GM23338 (cell line): ENCODE data around the gene TXNDC15. TPM values are rescaled to one million over a fixed set of nuclear protein-coding genes. Genes with fewer than 3 reads are reported as not detected.

ENCODE experiments used
- ATAC-seq: fragments of 200-7000 bp; cut with Tn5 transposase; 3 replicates; pipeline ENCODE4 v1.9.1; 2020
- DNase-seq: peaks from one replicate; pipeline ENCODE4 v3.0.0-alpha.2; 2015; ENCODE audit warnings: low spot score
- H2AFZ ChIP-seq: fragments of 200-600 bp; sonication (generic); 2 replicates; pipeline ENCODE4 v1.8.0; 2016; ENCODE audit warnings: antibody characterized with exemption, mild to moderate bottlenecking, moderate library complexity
- H3F3A ChIP-seq: fragments of 200-600 bp; sonication (generic); replicated peaks from 2 replicates; pipeline ENCODE4 v1.8.0; 2017; ENCODE audit warnings: antibody characterized with exemption, mixed run types, low read depth
- H3K27ac ChIP-seq: fragments of 200-600 bp; sonication (generic); 2 replicates; pipeline ENCODE4 v1.6.1; 2016; ENCODE audit warnings: low read depth
- H3K27me3 ChIP-seq: fragments of 200-600 bp; sonication (generic); 2 replicates; pipeline ENCODE4 v1.8.0; 2016; ENCODE audit warnings: mild to moderate bottlenecking, mixed run types, moderate library complexity; ENCODE audit not compliant: insufficient read depth
- H3K36me3 ChIP-seq: fragments of 200-600 bp; sonication (generic); 2 replicates; pipeline ENCODE4 v1.8.0; 2016; ENCODE audit warnings: mild to moderate bottlenecking; ENCODE audit not compliant: insufficient read depth
- H3K4me1 ChIP-seq: fragments of 200-600 bp; sonication (generic); 2 replicates; pipeline ENCODE4 v1.8.0; 2016; ENCODE audit warnings: mild to moderate bottlenecking, moderate library complexity; ENCODE audit not compliant: insufficient read depth
- H3K4me2 ChIP-seq: fragments of 200-600 bp; sonication (generic); 2 replicates; pipeline ENCODE4 v1.7.1; 2017; ENCODE audit warnings: mixed run types
- H3K4me3 ChIP-seq: fragments of 200-600 bp; sonication (generic); 2 replicates; pipeline ENCODE4 v1.6.1; 2016; ENCODE audit warnings: mixed run types
- H3K79me2 ChIP-seq: fragments of 200-600 bp; sonication (generic); replicated peaks from 2 replicates; pipeline ENCODE4 v1.8.0; 2017; ENCODE audit warnings: mild to moderate bottlenecking; ENCODE audit not compliant: insufficient read depth
- H3K9me2 ChIP-seq: fragments of 200-600 bp; sonication (generic); 2 replicates; pipeline ENCODE4 v1.8.0; 2017; ENCODE audit not compliant: insufficient read depth
- H4K20me1 ChIP-seq: fragments of 200-600 bp; sonication (generic); replicated peaks from 2 replicates; pipeline ENCODE4 v1.8.0; 2017; ENCODE audit warnings: mild to moderate bottlenecking; ENCODE audit not compliant: insufficient read depth
- H3K27ac Mint-ChIP-seq: 2 replicates; pipeline ENCODE4 v1.8.0; 2020; ENCODE audit warnings: inconsistent platforms, mild to moderate bottlenecking, moderate library complexity, mixed read lengths
- H3K27me3 Mint-ChIP-seq: 3 replicates; pipeline ENCODE4 v1.8.0; 2022; ENCODE audit warnings: low read depth, mild to moderate bottlenecking, moderate library complexity, mixed read lengths, inconsistent platforms; ENCODE audit not compliant: insufficient read depth, poor library complexity
- H3K36me3 Mint-ChIP-seq: 3 replicates; pipeline ENCODE4 v1.8.0; 2021; ENCODE audit warnings: low read depth, mild to moderate bottlenecking, inconsistent platforms, moderate library complexity, mixed read lengths
- H3K4me1 Mint-ChIP-seq: 3 replicates; pipeline ENCODE4 v1.8.0; 2020; ENCODE audit warnings: mild to moderate bottlenecking, inconsistent platforms, mixed read lengths
- H3K4me3 Mint-ChIP-seq: 3 replicates; pipeline ENCODE4 v1.8.0; 2021; ENCODE audit warnings: moderate library complexity, mild to moderate bottlenecking, inconsistent platforms, mixed read lengths
- H3K9me3 Mint-ChIP-seq: 3 replicates; pipeline ENCODE4 v1.8.0; 2020; ENCODE audit warnings: moderate library complexity, mild to moderate bottlenecking, inconsistent platforms, mixed read lengths
- CREB1 ChIP-seq: fragments of 250-450 bp; sonication (Bioruptor Pico); IDR thresholded peaks from 2 replicates; pipeline ENCODE4 v1.5.0; 2020; ENCODE audit warnings: low read depth, mild to moderate bottlenecking, moderate library complexity
- CTCF ChIP-seq, 2 experiments: fragments of 200-600 bp in 1 of 2; sonication (generic) in 1 of 2; conservative IDR thresholded peaks; 2 replicates each; pipeline versions ENCODE4 v1.5.1 to v1.6.1; 2016 to 2017; ENCODE audit warnings: antibody characterized with exemption in 2 of 2, low read depth in 2 of 2, mild to moderate bottlenecking in 2 of 2, moderate library complexity in 1 of 2
- ETS1 ChIP-seq: IDR thresholded peaks from 2 replicates; pipeline ENCODE4 v1.6.1; 2016; ENCODE audit warnings: antibody characterized with exemption
- EZH2 ChIP-seq: fragments of 200-600 bp; sonication (generic); IDR thresholded peaks from one replicate; pipeline ENCODE4 v1.8.0; 2017; ENCODE audit warnings: antibody characterized with exemption, mild to moderate bottlenecking, low read depth; ENCODE audit not compliant: unreplicated experiment
- EZH2phosphoT487 ChIP-seq: fragments of 200-600 bp; sonication (generic); IDR thresholded peaks from one replicate; pipeline ENCODE4 v1.8.1; 2018; ENCODE audit warnings: antibody characterized with exemption; ENCODE audit not compliant: unreplicated experiment
- JUNB ChIP-seq: IDR thresholded peaks from one replicate; pipeline ENCODE4 v1.6.1; 2016; ENCODE audit warnings: antibody characterized with exemption; ENCODE audit not compliant: unreplicated experiment
- NANOG ChIP-seq: IDR thresholded peaks from 2 replicates; pipeline ENCODE4 v1.6.1; 2016; ENCODE audit warnings: antibody characterized with exemption, borderline replicate concordance
- POLR2AphosphoS5 ChIP-seq: IDR thresholded peaks from 2 replicates; pipeline ENCODE4 v1.6.1; 2016; ENCODE audit warnings: antibody characterized with exemption, low read depth
- REST ChIP-seq: IDR thresholded peaks from one replicate; pipeline ENCODE4 v1.6.1; 2018; ENCODE audit warnings: antibody characterized with exemption; ENCODE audit not compliant: unreplicated experiment
- STAT1 ChIP-seq: IDR thresholded peaks from one replicate; pipeline ENCODE4 v1.6.1; 2016; ENCODE audit warnings: antibody characterized with exemption; ENCODE audit not compliant: unreplicated experiment
- ZNF114 ChIP-seq: fragments of 250-450 bp; sonication (Bioruptor Pico); IDR thresholded peaks from 2 replicates; pipeline ENCODE4 v1.5.0; 2020; ENCODE audit warnings: mild to moderate bottlenecking, moderate library complexity
- ZNF331 ChIP-seq: fragments of 250-450 bp; sonication (Bioruptor Pico); IDR thresholded peaks from 2 replicates; pipeline ENCODE4 v1.5.0; 2020; ENCODE audit warnings: low read depth, mild to moderate bottlenecking, moderate library complexity
- ZNF462 ChIP-seq: fragments of 250-450 bp; sonication (Bioruptor Pico); IDR thresholded peaks from 2 replicates; pipeline ENCODE4 v1.5.0; 2020; ENCODE audit warnings: mild to moderate bottlenecking, moderate library complexity
- polyA plus RNA-seq: library from polyadenylated mRNA; unstranded; fragments of >200 nt; fragmentation: Nextera tagmentation; extraction: Ambion mirVana; gene quantifications from 2 replicates; pipeline ENCODE4 v1.2.1, GENCODE V29; 2016
- total RNA-seq: library from RNA; depleted of rRNA; stranded (reverse); fragments of >200 nt; shearing (Covaris generic); gene quantifications from 2 replicates; pipeline ENCODE4 v1.2.3, GENCODE V29; 2014

The TXNDC15 gene
- total and polyA plus RNA-seq, 2 experiments from 2014 or later = 24.4 to 28.5 TPM

GRCh38 chr5:134918861-134919260 is 44.7 kb downstream of the TXNDC15 start:
- Histone ChIP-seq H3K4me1 (no peaks in the 10 kb centered on the region; the same call in 1 of the 2 replicates), H3K36me3 (peaks cover 4% of the 10 kb centered on the region; the same call in 1 of the 2 replicates), H3K4me2 (no peak overlapping the region), H3K4me3 (no peak overlapping the region), H2AFZ (no peak overlapping the region), H3F3A (no peaks in the 10 kb centered on the region; the same call in 1 of the 2 replicates), H3K27ac (no peak overlapping the region), H3K27me3 (no peaks in the 10 kb centered on the region), H3K79me2 (peaks cover 18% of the 10 kb centered on the region), H4K20me1 (peaks cover 13% of the 10 kb centered on the region), H3K9me2 (no peaks in the 10 kb centered on the region)
- Mint-ChIP-seq H3K9me3 (no peaks in the 10 kb centered on the region), H3K27ac (no peak overlapping the region), H3K4me3 (no peak overlapping the region), H3K27me3 (peaks cover 3% of the 10 kb centered on the region), H3K36me3 (peaks cover 22% of the 10 kb centered on the region), H3K4me1 (peaks cover 4% of the 10 kb centered on the region; the same call in 1 of the 3 replicates)
- TF ChIP-seq CREB1 (no peak), ZNF114 (CRISPR knock-in tag) (no peak), ETS1 (no peak), ZNF462 (CRISPR knock-in tag) (no peak), CTCF (conservative IDR thresholded peaks at IDR 0.05; ENCODE audit: low read depth in 2 of 2) (no peak), JUNB (no peak), POLR2AphosphoS5 (no peak), STAT1 (no peak), EZH2phosphoT487 (no peak), NANOG (no peak), EZH2 (no peak), ZNF331 (CRISPR knock-in tag) (no peak), REST (no peak)
- ATAC-seq (no peak), DNase-seq (no peak)
